Pancreas (tissue), 10 donors: ENCODE results near the gene EPS8. TPM values are rescaled to one million over a fixed set of nuclear protein-coding genes. Genes with fewer than 3 reads are reported as not detected.

Experiments used
- ATAC-seq, 4 donors: fragments of 200-7000 bp; cut with Tn5 transposase; one replicate each; pipeline versions ENCODE4 v1.8.0 to v1.9.1; 2020; ENCODE audit warnings: mild to moderate bottlenecking in 4 of 4, moderate library complexity in 4 of 4
- DNase-seq, 6 donors: peaks; one replicate each; pipeline ENCODE4 v3.0.0-alpha.2; 2020
- FAIRE-seq: peaks from 2 replicates; lab custom pipeline; 2012; peaks lifted over from hg19 to GRCh38; lab: Jason Lieb, UNC
- H3K27ac ChIP-seq, 4 donors: fragments of 200-600 bp; sonication (generic); 1 replicate in 3 of 4; 2 replicates in 1 of 4; pipeline versions ENCODE4 v1.5.0 to v1.8.0; 2020
- H3K27me3 ChIP-seq, 4 donors: fragments of 200-600 bp; one replicate each; pipeline ENCODE4 v1.8.0; 2021
- H3K36me3 ChIP-seq, 3 donors: fragments of 200-600 bp; sonication (generic) in 1 of 3; one replicate each; pipeline versions ENCODE4 v1.5.0 to v1.8.0; 2020 to 2021
- H3K4me1 ChIP-seq, 3 donors: fragments of 200-600 bp; one replicate each; pipeline ENCODE4 v1.8.0; 2021
- H3K4me3 ChIP-seq, 4 donors: fragments of 200-600 bp; sonication (generic) in 2 of 4; one replicate each; pipeline versions ENCODE4 v1.5.0 to v1.8.0; 2020 to 2021
- H3K9me3 ChIP-seq, 4 donors: fragments of 200-600 bp; one replicate each; pipeline ENCODE4 v1.8.0; 2021
- CTCF ChIP-seq, 4 donors: fragments of 200-600 bp; sonication (generic) in 3 of 4; IDR thresholded peaks; one replicate each; pipeline versions ENCODE4 v1.5.0 to v1.8.0; 2021; ENCODE audit warnings: antibody characterized with exemption in 4 of 4
- WGBS, 2 donors: extraction: QIAGEN DNeasy Blood & Tissue Kit; methylation state at CpG; one replicate each; pipeline ENCODE4 v1.1.7; 2013; 5-methylcytosine and 5-hydroxymethylcytosine counted together
- intact Hi-C, 3 donors: fragments of 100-400 bp; cut with DNase I; formaldehyde crosslinking; loops; one replicate each; pipeline versions ENCODE4 v1.11.1 to v1.14.2; 2022
- polyA plus RNA-seq, 2 donors: library from polyadenylated mRNA; stranded (reverse); fragments of 200-250 nt; gene quantifications; one replicate each; pipeline ENCODE4 v1.2.3, GENCODE V29; 2013
- total RNA-seq, 6 donors: library from RNA; stranded (reverse); fragmentation: NEBNext Ultra II Directional in 4 of 6; extraction: Animal tissue kit (Norgen Biotek cat#: 25700) in 4 of 6; gene quantifications; one replicate each; pipeline versions ENCODE4 v1.2.1 to v1.2.4, GENCODE V29; 2021 to 2023
- donor health status: healthy with polysubstance abuse.
- donor health status: DM: no; HTN: no; CAD: no; lungs with moderate emphysema.
- donor health status: DM: no; HTN: no; CAD: no.
- donor health status: control.
- donor health status: control.
- donor health status: Bipolar disorder and iron deficiency.
- donor health status: DM: yes; HTN: yes; CAD: no.
- donor health status: DM: no; HTN: no; CAD: no.
- donor health status: DM: no; HTN: no; CAD: no.
- donor health status: DM: yes; HTN: yes; CAD: no.

EPS8 gene
- total and polyA plus RNA-seq, 8 donors: 8.2 to 26.7 (median 10.6) TPM

GRCh38 chr12:15575671-15576541, 213.3 kb downstream of the EPS8 start:
- H3K4me1 ChIP-seq: no peaks in the 10 kb centered on the region
- no peaks in the 10 kb centered on the region for H3K36me3 ChIP-seq
- no peak overlapping the region for H3K4me3 ChIP-seq
- H3K9me3 ChIP-seq: no peaks in the 10 kb centered on the region
- FAIRE-seq (no peak), ATAC-seq (no peak), DNase-seq (no peak)
- TF ChIP-seq CTCF (IDR thresholded peaks at IDR 0.05): no peak
- no peaks in the 10 kb centered on the region for H3K27me3 ChIP-seq
- H3K27ac ChIP-seq: no peak overlapping the region
- WGBS, 2 donors: 53 to 60% methylated on average over 3 of the region's 3 CpGs
- intact Hi-C loops: no loop called here

DNA sequence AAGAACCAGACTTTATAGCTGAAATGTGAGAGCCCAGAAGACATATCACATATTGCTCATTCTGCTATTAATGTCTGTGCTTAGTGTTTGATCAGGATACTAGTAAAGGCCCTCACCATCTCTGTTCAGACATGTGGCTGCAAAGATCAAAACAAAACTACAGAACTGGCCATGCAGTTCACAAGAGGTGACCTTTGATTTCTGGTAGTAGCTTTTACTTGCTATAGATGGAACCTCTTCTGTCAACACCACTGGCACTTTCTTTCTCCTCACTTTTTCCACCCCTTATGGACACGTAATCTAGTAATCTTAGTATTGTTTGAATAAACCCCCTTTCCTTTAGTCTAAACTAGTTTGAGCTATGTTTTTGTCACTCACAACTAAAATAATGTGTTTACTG, 214.8 kb downstream of the EPS8 start:
- Histone ChIP-seq H3K4me1 (no peaks in the 10 kb centered on the region), H3K36me3 (no peaks in the 10 kb centered on the region), H3K27me3 (no peaks in the 10 kb centered on the region), H3K4me3 (no peak overlapping the region), H3K27ac (no peak overlapping the region), H3K9me3 (no peaks in the 10 kb centered on the region)
- FAIRE-seq (no peak), ATAC-seq (no peak), DNase-seq (no peak)
- WGBS, 2 donors: 77 to 96% methylated on average over 1 of the region's 1 CpG
- intact Hi-C loops: no loop called here
- no peak for TF ChIP-seq CTCF (IDR thresholded peaks at IDR 0.05)

Other genes starting within 250 kb of the EPS8 start
- gene STRAP, start 93.0 kb upstream of the EPS8 start, total RNA-seq: 10 to 100 TPM; 36.1 to 48.7 (median 44.1) TPM
- 10 to 100 TPM; 45.0 to 52.2 TPM for gene STRAP, start 93.0 kb upstream of the EPS8 start, polyA plus RNA-seq
- 10 to 100 TPM; 15.3 to 19.4 (median 16.3) TPM for gene DERA, start 121.9 kb upstream of the EPS8 start, total RNA-seq
- gene DERA, start 121.9 kb upstream of the EPS8 start, polyA plus RNA-seq: 10 to 100 TPM; 10.5 to 22.4 TPM